ENCODE measurements around the gene GNA12. TPM values are rescaled to one million over a fixed set of nuclear protein-coding genes. Genes with fewer than 3 reads are reported as not detected.

The GNA12 gene
- total and polyA plus RNA-seq, 10 donors: 12.3 to 64.2 (median 32.4) TPM

GRCh38 chr7:2826771-2827170, 17.3 kb downstream of the GNA12 start:
- no peak overlapping the region for H3K27ac ChIP-seq
- intact Hi-C loops (cut with DNase I; ENCODE audit: low total_unique reads): no loop called here
- H3K4me3 ChIP-seq: no peak overlapping the region
- no peak for DNase-seq
- TF ChIP-seq CTCF (IDR thresholded peaks at IDR 0.05 in 8 of 11, conservative IDR thresholded peaks at IDR 0.05 in 3 of 11): no peak
- no peak for TF ChIP-seq POLR2AphosphoS5 (IDR thresholded peaks at IDR 0.05)
- no peak for TF ChIP-seq POLR2A (IDR thresholded peaks at IDR 0.05)
- H3K9me3 ChIP-seq: no peaks in the 10 kb centered on the region
- H3K27me3 ChIP-seq (replicated peaks in 1 of 7): no peaks in the 10 kb centered on the region
- WGBS, 5 donors: 47 to 82% (median 65%) methylated on average over 2 of the region's 2 CpGs
- peaks cover 26 to 66% (median 39%) of the 10 kb centered on the region in 6 donors for H3K4me1 ChIP-seq
- peaks cover 0 to 36% (median 0%) of the 10 kb centered on the region in 6 donors for H3K36me3 ChIP-seq

- no peak for TF ChIP-seq CTCF (IDR thresholded peaks at IDR 0.05 in 8 of 11, conservative IDR thresholded peaks at IDR 0.05 in 3 of 11)
- TF ChIP-seq POLR2AphosphoS5 (IDR thresholded peaks at IDR 0.05): no peak
- TF ChIP-seq POLR2A (IDR thresholded peaks at IDR 0.05): no peak
- peak overlapping the region in 2 of 8 donors; percentile 29 to 75 for H3K27ac ChIP-seq
- no peak overlapping the region for H3K4me3 ChIP-seq
- H3K36me3 ChIP-seq: peaks cover 0 to 27% (median 0%) of the 10 kb centered on the region in 6 donors
- WGBS, 5 donors: 73 to 89% (median 82%) methylated on average over 19 to 20 of the region's 20 CpGs
- no peak for DNase-seq
- peaks cover 37 to 77% (median 50%) of the 10 kb centered on the region in 6 donors for H3K4me1 ChIP-seq
- no peaks in the 10 kb centered on the region for H3K9me3 ChIP-seq
- no peaks in the 10 kb centered on the region for H3K27me3 ChIP-seq (replicated peaks in 1 of 7)
- intact Hi-C loops (cut with DNase I; ENCODE audit: low total_unique reads): no loop called here
These were observed 18.4 kb downstream of the GNA12 start for GRCh38 chr7:2825559-2826227.

GRCh38 chr7:2824678-2825461, 19.2 kb downstream of the GNA12 start:
- no peak for DNase-seq
- H3K4me1 ChIP-seq: peaks cover 41 to 85% (median 57%) of the 10 kb centered on the region in 6 donors
- intact Hi-C loops (cut with DNase I; ENCODE audit: low total_unique reads): no loop called here

More at GRCh38 chr7:2824678-2825461, 19.2 kb downstream of the GNA12 start:
- Histone ChIP-seq H3K27me3 (replicated peaks in 1 of 7) (no peaks in the 10 kb centered on the region), H3K27ac (peak overlapping the region in 5 of 8 donors; percentile 4 to 75 (median 29)), H3K9me3 (no peaks in the 10 kb centered on the region), H3K4me3 (no peak overlapping the region), H3K36me3 (peaks cover 0 to 18% (median 0%) of the 10 kb centered on the region in 6 donors)
- 72 to 82% (median 74%) methylated on average over 16 of the region's 16 CpGs for WGBS, 5 donors
- TF ChIP-seq CTCF (IDR thresholded peaks at IDR 0.05 in 8 of 11, conservative IDR thresholded peaks at IDR 0.05 in 3 of 11): no peak
- no peak for TF ChIP-seq POLR2A (IDR thresholded peaks at IDR 0.05)
- TF ChIP-seq POLR2AphosphoS5 (IDR thresholded peaks at IDR 0.05): peak in 1 of 3 donors; percentile 17

Data from spleen (tissue), 11 donors.